ENCODE measurements around the gene NF2. TPM values are rescaled to one million over a fixed set of nuclear protein-coding genes. Genes with fewer than 3 reads are reported as not detected.

The NF2 gene
- total and polyA plus RNA-seq, 8 donors: 6.5 to 33.7 (median 19.3) TPM

DNA sequence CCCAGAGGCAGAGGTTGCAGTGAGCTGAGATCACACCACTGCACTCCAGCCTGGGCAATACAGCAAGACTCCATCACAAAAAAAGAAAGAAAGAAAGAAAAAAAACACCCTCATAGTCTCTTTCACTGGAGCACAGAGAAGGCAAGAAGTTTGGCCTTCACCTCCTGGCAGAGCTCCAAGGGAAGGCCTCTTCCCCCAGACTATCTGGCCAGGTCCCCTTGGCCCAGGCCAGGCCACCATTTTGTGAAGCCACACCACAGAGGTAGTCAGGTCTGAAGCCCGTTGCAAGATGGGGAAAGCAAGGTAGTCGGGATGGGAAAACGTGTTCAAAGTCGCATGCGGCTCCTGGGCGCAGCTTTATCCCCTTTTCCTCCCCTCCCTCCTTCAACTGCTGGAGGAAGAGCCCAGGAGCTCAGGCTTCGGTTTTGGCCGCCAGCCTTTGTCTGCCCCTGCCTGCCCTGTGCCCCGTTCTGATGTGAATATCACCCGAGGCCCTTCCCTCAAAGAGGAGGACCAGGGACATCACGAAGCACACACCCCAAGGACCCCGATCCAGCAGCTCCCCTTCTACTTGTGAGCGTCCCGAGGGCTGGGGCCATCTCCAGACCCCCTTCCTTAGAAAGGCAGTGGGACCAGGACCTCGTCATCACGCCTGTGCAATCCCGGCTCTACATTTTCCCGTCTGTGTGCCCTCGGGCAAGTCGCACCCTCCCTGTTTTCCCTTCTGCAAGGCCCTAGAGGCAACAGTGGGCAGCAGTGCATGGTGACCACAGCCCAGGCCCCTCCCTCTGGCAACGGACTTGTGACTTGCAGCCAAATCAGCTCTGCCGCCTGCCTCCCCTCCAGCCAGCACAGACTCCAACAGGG is 134.1 kb downstream of the NF2 start:
- 87 to 92% methylated on average over 22 of the region's 22 CpGs for WGBS, 2 donors
- no peak overlapping the region for H3K4me3 ChIP-seq
- FAIRE-seq: no peak
- no peak for ATAC-seq
- H3K27ac ChIP-seq: no peak overlapping the region
- no peaks in the 10 kb centered on the region for H3K27me3 ChIP-seq
- intact Hi-C loops (cut with DNase I): no loop called here
- peak in 1 of 6 donors; percentile 45 for DNase-seq
- no peaks in the 10 kb centered on the region for H3K9me3 ChIP-seq
- TF ChIP-seq, protein P1, sequence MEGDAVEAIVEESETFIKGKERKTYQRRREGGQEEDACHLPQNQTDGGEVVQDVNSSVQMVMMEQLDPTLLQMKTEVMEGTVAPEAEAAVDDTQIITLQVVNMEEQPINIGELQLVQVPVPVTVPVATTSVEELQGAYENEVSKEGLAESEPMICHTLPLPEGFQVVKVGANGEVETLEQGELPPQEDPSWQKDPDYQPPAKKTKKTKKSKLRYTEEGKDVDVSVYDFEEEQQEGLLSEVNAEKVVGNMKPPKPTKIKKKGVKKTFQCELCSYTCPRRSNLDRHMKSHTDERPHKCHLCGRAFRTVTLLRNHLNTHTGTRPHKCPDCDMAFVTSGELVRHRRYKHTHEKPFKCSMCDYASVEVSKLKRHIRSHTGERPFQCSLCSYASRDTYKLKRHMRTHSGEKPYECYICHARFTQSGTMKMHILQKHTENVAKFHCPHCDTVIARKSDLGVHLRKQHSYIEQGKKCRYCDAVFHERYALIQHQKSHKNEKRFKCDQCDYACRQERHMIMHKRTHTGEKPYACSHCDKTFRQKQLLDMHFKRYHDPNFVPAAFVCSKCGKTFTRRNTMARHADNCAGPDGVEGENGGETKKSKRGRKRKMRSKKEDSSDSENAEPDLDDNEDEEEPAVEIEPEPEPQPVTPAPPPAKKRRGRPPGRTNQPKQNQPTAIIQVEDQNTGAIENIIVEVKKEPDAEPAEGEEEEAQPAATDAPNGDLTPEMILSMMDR (IDR thresholded peaks at IDR 0.05): no peak
- no peaks in the 10 kb centered on the region for H3K36me3 ChIP-seq
- no peaks in the 10 kb centered on the region for H3K4me1 ChIP-seq

DNA sequence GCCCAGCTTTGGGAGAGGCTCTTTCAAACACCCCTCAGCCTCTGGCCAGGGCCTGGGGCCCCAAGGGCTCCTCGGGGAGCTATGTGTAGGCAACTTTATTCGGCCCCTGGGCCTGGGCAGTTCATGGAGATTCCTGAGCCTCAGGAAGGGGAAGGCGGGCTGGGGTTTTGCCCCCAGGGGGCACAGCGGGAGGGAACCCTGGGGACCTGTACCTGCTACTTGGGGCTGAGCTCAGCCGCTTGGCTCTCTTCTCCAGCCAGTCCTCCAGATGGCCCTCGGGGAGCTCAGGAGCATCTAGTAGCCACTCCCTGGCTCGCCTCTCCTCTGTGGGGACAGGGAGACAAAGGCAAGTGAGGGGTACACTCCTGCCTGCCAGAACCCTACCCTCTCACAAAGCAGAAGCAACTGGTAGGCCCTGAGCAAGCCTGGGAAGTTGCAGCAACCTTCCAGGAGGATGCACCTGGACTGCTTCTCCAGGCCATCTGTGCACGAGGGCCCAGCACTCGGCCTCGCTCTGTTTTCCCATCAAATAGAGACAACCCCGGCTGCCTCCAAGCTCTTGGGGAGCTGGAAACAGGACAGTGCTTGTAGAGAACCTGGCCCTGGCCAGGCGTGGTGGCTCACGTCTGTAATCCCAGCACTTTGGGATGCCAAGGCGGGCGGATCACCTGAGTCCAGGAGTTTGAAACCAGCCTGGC is 134.8 kb downstream of the NF2 start:
- Histone ChIP-seq H3K4me1 (no peaks in the 10 kb centered on the region), H3K36me3 (no peaks in the 10 kb centered on the region), H3K9me3 (no peaks in the 10 kb centered on the region), H3K27ac (no peak overlapping the region), H3K27me3 (no peaks in the 10 kb centered on the region), H3K4me3 (no peak overlapping the region)
- DNase-seq: no peak
- ATAC-seq: no peak
- no peak for FAIRE-seq
- TF ChIP-seq, protein P1 (IDR thresholded peaks at IDR 0.05): no peak
- intact Hi-C loops (cut with DNase I): no loop called here
- WGBS, 2 donors: 80 to 88% methylated on average over 15 of the region's 15 CpGs

DNA sequence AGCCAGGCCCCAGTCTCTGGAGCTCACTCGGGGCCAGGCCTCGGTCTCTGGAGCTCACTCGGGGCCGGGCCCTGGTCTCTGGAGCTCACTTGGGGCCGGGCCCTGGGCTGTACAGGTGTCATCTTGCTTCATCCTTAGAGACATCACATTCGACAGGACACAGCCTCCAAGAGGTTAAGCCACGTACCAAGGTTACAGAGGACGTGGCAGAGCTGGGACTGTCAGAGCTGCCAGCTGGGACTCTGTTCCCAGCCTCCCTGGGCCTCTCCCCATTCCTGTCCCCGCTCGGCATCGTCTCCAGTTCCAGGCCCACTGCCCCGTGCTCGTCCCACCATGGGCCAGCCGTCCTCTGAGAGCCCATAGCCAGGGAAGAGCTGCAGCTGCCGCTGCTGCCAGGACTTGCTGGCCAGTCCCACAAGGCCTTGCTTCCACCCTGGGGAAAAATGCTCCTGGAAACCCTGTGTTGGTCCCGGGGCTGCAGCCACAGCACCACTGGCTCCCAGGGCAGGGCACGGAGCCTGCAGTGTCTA is 136.0 kb downstream of the NF2 start:
- DNase-seq: peak in 1 of 6 donors; percentile 40
- FAIRE-seq: no peak
- intact Hi-C loops (cut with DNase I): no loop called here
- H3K9me3 ChIP-seq: no peaks in the 10 kb centered on the region
- H3K27me3 ChIP-seq: no peaks in the 10 kb centered on the region
- TF ChIP-seq, protein P1 (IDR thresholded peaks at IDR 0.05): no peak
- H3K36me3 ChIP-seq: no peaks in the 10 kb centered on the region
- H3K4me1 ChIP-seq: no peaks in the 10 kb centered on the region
- WGBS, 2 donors: 88 to 90% methylated on average over 17 of the region's 17 CpGs
- H3K27ac ChIP-seq: no peak overlapping the region
- ATAC-seq: no peak
- no peak overlapping the region for H3K4me3 ChIP-seq

DNA sequence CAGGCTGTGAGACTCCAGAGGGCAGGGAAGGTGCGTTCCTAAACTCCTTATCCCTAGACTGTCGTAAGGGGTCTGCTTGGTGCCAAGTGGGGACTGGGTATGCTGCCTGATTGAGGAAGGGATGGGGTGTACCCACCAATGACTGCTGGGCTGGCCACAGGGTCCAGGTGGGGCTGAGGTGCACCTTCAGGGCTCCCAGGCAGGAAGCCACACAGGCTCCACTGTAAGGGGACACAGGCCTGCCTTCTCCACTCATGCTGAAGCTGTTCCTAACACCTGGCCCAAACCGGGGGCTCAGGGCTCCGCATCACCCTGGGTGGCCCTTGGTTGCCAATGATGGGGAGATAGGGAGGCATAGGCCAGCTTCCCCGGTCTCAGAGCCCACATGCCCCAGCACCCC is 136.8 kb downstream of the NF2 start:
- no peak for DNase-seq
- no peaks in the 10 kb centered on the region for H3K36me3 ChIP-seq
- H3K4me3 ChIP-seq: no peak overlapping the region
- no peaks in the 10 kb centered on the region for H3K27me3 ChIP-seq
- TF ChIP-seq, protein P1 (IDR thresholded peaks at IDR 0.05): no peak
- no peak for FAIRE-seq
- ATAC-seq: no peak
- no peaks in the 10 kb centered on the region for H3K4me1 ChIP-seq
- 89 to 90% methylated on average over 5 of the region's 5 CpGs for WGBS, 2 donors
- H3K27ac ChIP-seq: no peak overlapping the region
- intact Hi-C loops (cut with DNase I): no loop called here
- H3K9me3 ChIP-seq: no peaks in the 10 kb centered on the region
